DND-41 (cell line): ENCODE results near the gene FLNB.

Source experiments
- CTCF ChIP-seq: IDR thresholded peaks from 2 replicates; pipeline ENCODE4 v1.5.1; 2012; ENCODE audit warnings: borderline replicate concordance, low read length, moderate library complexity, mild to moderate bottlenecking; ENCODE audit not compliant: poor library complexity, severe bottlenecking; ENCODE audit errors: extremely low read depth
- EZH2 ChIP-seq: IDR thresholded peaks from 3 replicates; pipeline ENCODE4 v1.6.1; 2012; ENCODE audit warnings: borderline replicate concordance, low read depth, mild to moderate bottlenecking, moderate library complexity, low read length, inconsistent platforms; ENCODE audit not compliant: severe bottlenecking

- TF ChIP-seq CTCF, result no peak
- TF ChIP-seq EZH2, result no peak
These were observed 48.1 kb upstream of the FLNB start for GRCh38 chr3:57960174-57960505.
